BE2C (cell line): ENCODE measurements around the gene SKA1. TPM values are rescaled to one million over a fixed set of nuclear protein-coding genes. Genes with fewer than 3 reads are reported as not detected.

Experiments
- DNase-seq: peaks from one replicate; pipeline ENCODE4 v3.0.0-alpha.2; 2020
- H3K27me3 ChIP-seq: fragments of 250-450 bp; sonication (Bioruptor Pico); 2 replicates; pipeline ENCODE4 v1.5.1; 2020; ENCODE audit warnings: mild to moderate bottlenecking
- H3K36me3 ChIP-seq: fragments of 250-450 bp; sonication (Bioruptor Pico); 2 replicates; pipeline ENCODE4 v1.5.1; 2020; ENCODE audit warnings: mild to moderate bottlenecking
- H3K4me1 ChIP-seq: fragments of 250-450 bp; sonication (Bioruptor Pico); 2 replicates; pipeline ENCODE4 v1.5.1; 2020
- H3K4me3 ChIP-seq: 2 replicates; pipeline ENCODE4 v1.5.1; 2011; ENCODE audit warnings: low read depth, low read length
- H3K9me3 ChIP-seq: fragments of 250-450 bp; sonication (Bioruptor Pico); 2 replicates; pipeline ENCODE4 v1.5.1; 2020
- polyA plus RNA-seq: library from polyadenylated mRNA; unstranded; fragments of >200 nt; gene quantifications from one replicate; pipeline ENCODE4 v1.2.1, GENCODE V29; 2012; ENCODE audit warnings: low read depth, missing spikeins; ENCODE audit not compliant: insufficient read length, insufficient read depth
- TF ChIP-seq, protein P1 (sequence below): IDR thresholded peaks from 2 replicates; pipeline ENCODE4 v1.5.1; 2012; ENCODE audit warnings: mild to moderate bottlenecking, low read depth, low read length

SKA1 gene, protein sequence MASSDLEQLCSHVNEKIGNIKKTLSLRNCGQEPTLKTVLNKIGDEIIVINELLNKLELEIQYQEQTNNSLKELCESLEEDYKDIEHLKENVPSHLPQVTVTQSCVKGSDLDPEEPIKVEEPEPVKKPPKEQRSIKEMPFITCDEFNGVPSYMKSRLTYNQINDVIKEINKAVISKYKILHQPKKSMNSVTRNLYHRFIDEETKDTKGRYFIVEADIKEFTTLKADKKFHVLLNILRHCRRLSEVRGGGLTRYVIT
- 0.94 TPM for polyA plus RNA-seq

- TF ChIP-seq, protein P1, sequence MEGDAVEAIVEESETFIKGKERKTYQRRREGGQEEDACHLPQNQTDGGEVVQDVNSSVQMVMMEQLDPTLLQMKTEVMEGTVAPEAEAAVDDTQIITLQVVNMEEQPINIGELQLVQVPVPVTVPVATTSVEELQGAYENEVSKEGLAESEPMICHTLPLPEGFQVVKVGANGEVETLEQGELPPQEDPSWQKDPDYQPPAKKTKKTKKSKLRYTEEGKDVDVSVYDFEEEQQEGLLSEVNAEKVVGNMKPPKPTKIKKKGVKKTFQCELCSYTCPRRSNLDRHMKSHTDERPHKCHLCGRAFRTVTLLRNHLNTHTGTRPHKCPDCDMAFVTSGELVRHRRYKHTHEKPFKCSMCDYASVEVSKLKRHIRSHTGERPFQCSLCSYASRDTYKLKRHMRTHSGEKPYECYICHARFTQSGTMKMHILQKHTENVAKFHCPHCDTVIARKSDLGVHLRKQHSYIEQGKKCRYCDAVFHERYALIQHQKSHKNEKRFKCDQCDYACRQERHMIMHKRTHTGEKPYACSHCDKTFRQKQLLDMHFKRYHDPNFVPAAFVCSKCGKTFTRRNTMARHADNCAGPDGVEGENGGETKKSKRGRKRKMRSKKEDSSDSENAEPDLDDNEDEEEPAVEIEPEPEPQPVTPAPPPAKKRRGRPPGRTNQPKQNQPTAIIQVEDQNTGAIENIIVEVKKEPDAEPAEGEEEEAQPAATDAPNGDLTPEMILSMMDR, result no peak
- Histone ChIP-seq H3K9me3 (no peaks in the 10 kb centered on the region), H3K4me1 (no peaks in the 10 kb centered on the region), H3K27me3 (no peaks in the 10 kb centered on the region), H3K4me3 (peak within 1 kb of the TSS; percentile 76), H3K36me3 (no peaks in the 10 kb centered on the region)
- DNase-seq, result peak; percentile 88
Measured at GRCh38 chr18:50374753-50375391, at the start of gene SKA1. Gene SKA1, plus strand, starts transcription at chr18:50375046. Its CDS starts 785 bp downstream, at chr18:50375831.

- H3K4me1 ChIP-seq, result no peaks in the 10 kb centered on the region
- TF ChIP-seq, protein P1, result no peak
- no peak overlapping the region for H3K4me3 ChIP-seq
- 0 out of 2 replicates have a peak, but pooled peaks cover 4% of the 10 kb centered on the region for H3K27me3 ChIP-seq
- no peaks in the 10 kb centered on the region for H3K9me3 ChIP-seq
- H3K36me3 ChIP-seq, result no peaks in the 10 kb centered on the region
- no peak for DNase-seq
Measured at GRCh38 chr18:50327983-50328382, 46.9 kb upstream of the SKA1 start.

DNA sequence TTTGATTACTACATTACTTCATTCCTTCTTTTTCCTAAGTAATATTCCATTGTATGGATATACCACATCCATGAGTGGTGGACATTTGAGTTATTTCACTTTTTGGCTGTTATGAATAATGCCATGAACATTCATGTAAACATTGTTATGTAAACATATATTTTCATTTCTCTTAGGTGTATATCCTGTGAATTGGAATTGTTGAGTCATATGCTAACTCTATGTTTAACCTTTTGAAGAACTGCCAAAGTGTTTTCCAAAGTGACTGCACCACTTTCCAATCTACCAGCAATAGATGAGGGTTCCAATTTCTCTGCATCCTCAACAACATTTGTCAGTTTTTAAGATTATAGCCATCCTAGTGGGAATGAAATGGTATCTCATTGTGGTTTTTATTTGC lies 44.7 kb upstream of the SKA1 start:
- H3K27me3 ChIP-seq, result no peaks in the 10 kb centered on the region
- no peak for DNase-seq
- no peaks in the 10 kb centered on the region for H3K9me3 ChIP-seq

DNA sequence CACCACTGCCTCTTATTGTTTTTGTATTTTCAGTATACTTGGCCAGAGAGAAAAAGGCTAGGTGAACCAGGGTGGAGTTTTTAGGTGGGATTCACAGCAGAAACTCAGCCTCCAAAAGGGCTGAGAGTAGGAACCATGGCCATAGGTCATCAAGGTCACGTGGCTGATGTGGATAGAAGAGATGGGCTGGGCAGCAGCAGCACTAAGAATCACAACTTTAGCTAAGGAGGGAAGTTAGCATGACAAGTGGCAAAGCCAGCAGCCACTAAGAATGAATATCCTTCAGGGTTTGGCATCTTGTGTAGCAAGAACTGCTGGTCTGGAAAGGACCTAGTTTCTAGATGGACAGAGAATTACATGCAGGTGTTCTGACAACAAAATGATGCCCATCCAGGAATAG lies 43.2 kb upstream of the SKA1 start:
- no peak overlapping the region for H3K4me3 ChIP-seq
- no peaks in the 10 kb centered on the region for H3K4me1 ChIP-seq
- H3K36me3 ChIP-seq, result no peaks in the 10 kb centered on the region
- no peaks in the 10 kb centered on the region for H3K9me3 ChIP-seq
- TF ChIP-seq, protein P1, result no peak
- H3K27me3 ChIP-seq, result no peaks in the 10 kb centered on the region
- DNase-seq, result no peak

More for the DNA sequence above, 44.7 kb upstream of the SKA1 start:
- Histone ChIP-seq H3K4me3 (no peak overlapping the region), H3K4me1 (no peaks in the 10 kb centered on the region), H3K36me3 (no peaks in the 10 kb centered on the region)
- TF ChIP-seq, protein P1, result no peak

DNA sequence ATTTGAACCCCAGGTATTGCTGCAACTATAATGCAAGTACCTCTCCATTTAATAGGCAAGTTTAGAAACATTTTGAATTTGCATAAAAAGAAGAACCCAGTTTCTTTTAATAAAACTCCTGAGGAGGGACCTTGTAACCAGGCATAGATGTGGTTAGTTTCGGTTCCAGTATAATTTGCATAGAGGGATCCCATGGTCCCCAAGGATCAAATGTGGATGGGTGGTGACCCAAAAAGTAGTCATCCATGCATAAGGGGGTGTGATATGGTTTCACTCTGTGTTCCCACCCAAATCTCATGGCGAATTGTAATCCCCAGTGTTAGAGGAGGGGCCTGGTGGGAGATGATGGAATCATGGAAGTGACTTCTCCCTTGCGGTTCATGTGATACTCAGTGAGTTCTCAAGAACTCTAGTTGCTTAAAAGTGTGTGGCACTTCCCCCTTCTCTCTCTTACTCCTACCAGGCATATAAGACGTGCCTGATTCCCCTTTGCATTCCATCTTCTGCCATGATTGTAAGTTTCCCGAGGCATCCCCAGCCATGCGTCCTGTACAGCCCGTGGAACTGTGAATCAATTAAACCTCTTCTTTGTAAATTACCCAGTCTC lies 40.2 kb upstream of the SKA1 start:
- no peaks in the 10 kb centered on the region for H3K4me1 ChIP-seq
- H3K36me3 ChIP-seq, result no peaks in the 10 kb centered on the region
- H3K27me3 ChIP-seq, result no peaks in the 10 kb centered on the region
- H3K4me3 ChIP-seq, result no peak overlapping the region
- no peaks in the 10 kb centered on the region for H3K9me3 ChIP-seq
- DNase-seq, result no peak
- TF ChIP-seq, protein P1, result no peak

DNA sequence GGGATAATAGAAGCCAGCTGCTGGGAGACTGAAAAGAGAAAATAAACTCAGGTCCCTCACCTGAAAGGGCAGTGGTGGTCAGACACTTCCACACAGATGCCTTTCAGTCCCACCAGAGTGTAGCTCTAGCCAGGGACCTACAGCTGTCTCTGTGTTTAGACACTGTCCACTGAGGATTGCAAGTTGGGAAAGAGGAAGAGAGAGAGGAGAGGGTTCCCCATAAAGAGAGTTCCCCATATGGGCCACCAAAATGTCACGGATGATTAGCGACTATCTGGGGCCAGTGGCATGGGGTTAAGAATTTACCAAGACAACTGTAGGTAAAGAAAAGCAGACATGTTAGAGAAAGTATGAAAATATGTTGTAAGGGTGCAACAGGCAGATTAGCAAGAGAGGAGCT lies 36.7 kb upstream of the SKA1 start:
- Histone ChIP-seq H3K27me3 (no peaks in the 10 kb centered on the region), H3K4me1 (no peaks in the 10 kb centered on the region), H3K4me3 (no peak overlapping the region), H3K9me3 (no peaks in the 10 kb centered on the region), H3K36me3 (no peaks in the 10 kb centered on the region)
- TF ChIP-seq, protein P1, result no peak
- no peak for DNase-seq
